SK-N-SH (cell line): Measurements from ENCODE around the gene ARFIP1. TPM values are rescaled to one million over a fixed set of nuclear protein-coding genes. Genes with fewer than 3 reads are reported as not detected.

Experiments
- CTCF ChIA-PET: fragments of 300-600, 350-600 bp; formaldehyde crosslinking; extraction: SDS; loops from one replicate; lab custom pipeline; 2021; lab: Yijun Ruan, JAX
- POLR2A ChIA-PET: fragments of 350-600 bp; sonication (Branson Sonifier 250); formaldehyde crosslinking; extraction: SDS; loops from one replicate; lab custom pipeline; 2020; ENCODE audit warnings: antibody characterized with exemption, inconsistent platforms; lab: Yijun Ruan, JAX
- DNase-seq: peaks from one replicate; pipeline ENCODE4 v3.0.0; 2012
- H2AFZ ChIP-seq: fragments of 200-600 bp; sonication (generic); 2 replicates; pipeline ENCODE4 v1.8.1; 2016; ENCODE audit warnings: antibody characterized with exemption, mild to moderate bottlenecking, low read depth
- H3F3A ChIP-seq: fragments of 200-600 bp; sonication (generic); replicated peaks from 2 replicates; pipeline ENCODE3; 2016; ENCODE audit warnings: antibody characterized with exemption, mild to moderate bottlenecking; ENCODE audit not compliant: insufficient read depth
- H3K27ac ChIP-seq, 2 experiments: fragments of 200-500 bp in 1 of 2; fragments of 200-600 bp in 1 of 2; sonication (Bioruptor generic) in 1 of 2; sonication (generic), shearing (Covaris generic) in 1 of 2; 2 replicates each; pipeline versions ENCODE4 v1.5.1 to v1.6.1; 2014 to 2016; ENCODE audit warnings: low read depth in 2 of 2, inconsistent platforms in 1 of 2, low read length in 1 of 2, mild to moderate bottlenecking in 1 of 2, mixed read lengths in 1 of 2
- H3K27me3 ChIP-seq: fragments of 200-600 bp; sonication (generic), shearing (Covaris generic); 2 replicates; pipeline ENCODE4 v1.6.1; 2016; ENCODE audit warnings: mixed run types; ENCODE audit not compliant: insufficient read depth
- H3K36me3 ChIP-seq, 2 experiments: fragments of 200-500 bp in 1 of 2; fragments of 200-600 bp in 1 of 2; sonication (Bioruptor generic) in 1 of 2; sonication (generic) in 1 of 2; replicated peaks in 1 of 2; 2 replicates each; pipeline versions ENCODE3 to v1.5.1; 2014 to 2016; ENCODE audit warnings: low read length in 1 of 2, mild to moderate bottlenecking in 1 of 2; ENCODE audit not compliant: insufficient read depth in 2 of 2, control insufficient read depth in 1 of 2
- H3K4me1 ChIP-seq, 2 experiments: fragments of 200-500 bp in 1 of 2; fragments of 200-600 bp in 1 of 2; sonication (Bioruptor generic) in 1 of 2; sonication (generic), shearing (Covaris generic) in 1 of 2; 2 replicates each; pipeline versions ENCODE4 v1.5.1 to v1.6.1; 2014 to 2016; ENCODE audit warnings: low read depth in 1 of 2, low read length in 1 of 2, mixed run types in 1 of 2; ENCODE audit not compliant: insufficient read depth in 2 of 2, control insufficient read depth in 1 of 2
- H3K4me2 ChIP-seq: fragments of 200-600 bp; sonication (generic), shearing (Covaris generic); 2 replicates; pipeline ENCODE4 v1.6.1; 2017; ENCODE audit warnings: mixed run types
- H3K4me3 ChIP-seq, 2 experiments: fragments of 200-500 bp in 1 of 2; fragments of 200-600 bp in 1 of 2; sonication (Bioruptor generic) in 1 of 2; sonication (generic), shearing (Covaris generic) in 1 of 2; 2 replicates each; pipeline versions ENCODE4 v1.5.1 to v1.8.1; 2014 to 2016; ENCODE audit warnings: low read depth in 2 of 2, inconsistent platforms in 1 of 2, low read length in 1 of 2, mild to moderate bottlenecking in 1 of 2, mixed read lengths in 1 of 2, moderate library complexity in 1 of 2
- H3K79me2 ChIP-seq: fragments of 200-600 bp; sonication (generic); 2 replicates; pipeline ENCODE4 v1.8.1; 2017; ENCODE audit warnings: mild to moderate bottlenecking; ENCODE audit not compliant: insufficient read depth
- H3K9ac ChIP-seq: fragments of 200-600 bp; sonication (generic); 2 replicates; pipeline ENCODE4 v1.6.1; 2017; ENCODE audit warnings: mixed run types
- H3K9me2 ChIP-seq: fragments of 200-600 bp; sonication (generic); 2 replicates; pipeline ENCODE4 v1.6.1; 2017; ENCODE audit warnings: mixed run types
- H3K9me3 ChIP-seq: fragments of 200-600 bp; sonication (generic); 2 replicates; pipeline ENCODE4 v1.6.1; 2017; ENCODE audit warnings: mixed run types, mild to moderate bottlenecking, moderate library complexity
- H4K20me1 ChIP-seq: fragments of 200-600 bp; sonication (generic); 2 replicates; pipeline ENCODE4 v1.6.1; 2017; ENCODE audit warnings: mild to moderate bottlenecking, mixed run types; ENCODE audit not compliant: insufficient read depth
- CHD2 ChIP-seq: fragments of 150-350 bp; IDR thresholded peaks from 2 replicates; pipeline ENCODE4 v1.6.1; 2018; ENCODE audit warnings: low read length; ENCODE audit not compliant: partially characterized antibody
- FOSL2 ChIP-seq: IDR thresholded peaks from 2 replicates; pipeline ENCODE4 v1.4.0; 2012; ENCODE audit warnings: low read depth, mild to moderate bottlenecking, moderate library complexity, borderline replicate concordance
- FOXM1 ChIP-seq: IDR thresholded peaks from 2 replicates; pipeline ENCODE4 v1.4.0; 2012; ENCODE audit warnings: low read depth, mild to moderate bottlenecking
- IRF3 ChIP-seq: fragments of 150-350 bp; IDR thresholded peaks from 2 replicates; pipeline ENCODE4 v1.6.1; 2016; ENCODE audit warnings: mild to moderate bottlenecking, low read depth, low read length
- MEF2A ChIP-seq: IDR thresholded peaks from 2 replicates; pipeline ENCODE4 v1.4.0; 2012; ENCODE audit warnings: low read depth, borderline replicate concordance
- NFIC ChIP-seq: IDR thresholded peaks from 2 replicates; pipeline ENCODE4 v1.4.0; 2012; ENCODE audit warnings: borderline replicate concordance
- RAD21 ChIP-seq: IDR thresholded peaks from 2 replicates; pipeline ENCODE4 v1.6.1; 2012; ENCODE audit warnings: mild to moderate bottlenecking, low read length
- RCOR1 ChIP-seq: fragments of 150-350 bp; IDR thresholded peaks from 2 replicates; pipeline ENCODE4 v1.6.1; 2017; ENCODE audit warnings: antibody characterized with exemption, low read length
- REST ChIP-seq: IDR thresholded peaks from 2 replicates; pipeline ENCODE4 v1.6.1; 2012; ENCODE audit warnings: mild to moderate bottlenecking, low read depth, low read length, moderate library complexity
- RXRA ChIP-seq: IDR thresholded peaks from 2 replicates; pipeline ENCODE4 v1.4.0; 2012; ENCODE audit warnings: low read depth, mild to moderate bottlenecking, borderline replicate concordance
- SIN3A ChIP-seq: IDR thresholded peaks from 2 replicates; pipeline ENCODE4 v1.6.1; 2012; ENCODE audit warnings: low read depth, mild to moderate bottlenecking, low read length, moderate library complexity, borderline replicate concordance
- SMC3 ChIP-seq: IDR thresholded peaks from 2 replicates; pipeline ENCODE4 v1.6.1; 2012; ENCODE audit warnings: low read depth, low read length, improper control_type of control experiment
- TAF1 ChIP-seq: IDR thresholded peaks from 2 replicates; pipeline ENCODE4 v1.6.1; 2012; ENCODE audit warnings: low read depth, mild to moderate bottlenecking, low read length, moderate library complexity, borderline replicate concordance
- TCF12 ChIP-seq: IDR thresholded peaks from 2 replicates; pipeline ENCODE4 v1.4.0; 2012
- USF2 ChIP-seq: fragments of 150-350 bp; IDR thresholded peaks from 2 replicates; pipeline ENCODE4 v1.6.1; 2017; ENCODE audit warnings: antibody characterized with exemption, low read length, low read depth, borderline replicate concordance
- WGBS: methylation state at CpG from one replicate; pipeline ENCODE4 v1.1.6; 2017; ENCODE audit warnings: low lambda C conversion rate; 5-methylcytosine and 5-hydroxymethylcytosine counted together
- polyA plus RNA-seq, 3 experiments: library from polyadenylated mRNA; depleted of rRNA; stranded (reverse); fragments of >200 nt; gene quantifications; 2 replicates each; pipeline ENCODE4 v1.2.3, GENCODE V29; 2012
- TF ChIP-seq, protein P1 (sequence below): IDR thresholded peaks from 2 replicates; pipeline ENCODE4 v1.4.0; 2012; ENCODE audit warnings: low read depth

ARFIP1 gene
- polyA plus RNA-seq, 1 of the 3 experiments (the other 2 are of a cell fraction), result 15.7 TPM

DNA sequence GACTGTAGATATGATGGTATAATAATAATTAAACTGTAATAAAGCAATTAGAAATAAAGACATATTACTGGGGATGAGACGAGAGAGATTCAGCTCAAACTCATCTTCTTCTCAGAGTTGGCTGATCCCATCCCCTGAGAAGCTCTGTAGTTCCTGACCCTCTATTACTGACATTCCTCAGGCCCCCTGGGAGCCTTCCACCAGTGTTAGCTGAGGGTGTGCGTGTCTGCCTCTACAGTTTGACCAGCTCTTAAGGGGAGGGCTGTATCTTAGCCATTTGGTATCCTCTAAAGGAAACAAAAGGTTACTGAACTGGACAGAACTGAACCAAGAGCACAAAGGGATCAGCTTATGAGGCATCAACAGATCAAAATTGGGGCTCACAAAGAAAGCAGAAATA is 167.6 kb downstream of the ARFIP1 start:
- Histone ChIP-seq H3K4me3 (no peak overlapping the region), H3K9ac (no peak overlapping the region), H3K27ac (no peak overlapping the region), H3K27me3 (peaks cover 4% of the 10 kb centered on the region), H3K9me2 (no peaks in the 10 kb centered on the region), H3K36me3 (no peaks in the 10 kb centered on the region), H3K79me2 (no peaks in the 10 kb centered on the region), H2AFZ (no peak overlapping the region), H3F3A (no peaks in the 10 kb centered on the region), H4K20me1 (no peaks in the 10 kb centered on the region), H3K9me3 (no peaks in the 10 kb centered on the region), H3K4me2 (no peak overlapping the region), H3K4me1 (peaks cover 0 to 4% of the 10 kb centered on the region in 2 experiments; a peak in 2 of 4 replicates)
- no peak for DNase-seq
- POLR2A ChIA-PET, result no interaction called here
- CTCF ChIA-PET, result interaction anchor here (0.5 to 1.9 kb wide), 4 partner anchors 10 to 139 kb away, joined by 3 to 4 read pairs (median 3); no protein-coding TSS in a partner anchor
- TF ChIP-seq RXRA (no peak), SMC3 (no peak), IRF3 (no peak), TCF12 (no peak), MEF2A (no peak), REST (no peak), USF2 (no peak), FOSL2 (no peak), SIN3A (no peak), CHD2 (no peak), NFIC (no peak), TAF1 (no peak), RCOR1 (no peak), RAD21 (no peak), FOXM1 (no peak)
- TF ChIP-seq, protein P1, sequence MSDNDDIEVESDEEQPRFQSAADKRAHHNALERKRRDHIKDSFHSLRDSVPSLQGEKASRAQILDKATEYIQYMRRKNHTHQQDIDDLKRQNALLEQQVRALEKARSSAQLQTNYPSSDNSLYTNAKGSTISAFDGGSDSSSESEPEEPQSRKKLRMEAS, result no peak
- 70% methylated on average over 2 of the region's 2 CpGs for WGBS
